ENCODE measurements around the gene STARD10. TPM values are rescaled to one million over a fixed set of nuclear protein-coding genes. Genes with fewer than 3 reads are reported as not detected.

The STARD10 gene
- total and polyA plus RNA-seq, 2 of the 8 experiments (the other 6 are each of a cell fraction or from before 2014, with no cell fraction given) = 23.7 to 35.7 TPM

DNA sequence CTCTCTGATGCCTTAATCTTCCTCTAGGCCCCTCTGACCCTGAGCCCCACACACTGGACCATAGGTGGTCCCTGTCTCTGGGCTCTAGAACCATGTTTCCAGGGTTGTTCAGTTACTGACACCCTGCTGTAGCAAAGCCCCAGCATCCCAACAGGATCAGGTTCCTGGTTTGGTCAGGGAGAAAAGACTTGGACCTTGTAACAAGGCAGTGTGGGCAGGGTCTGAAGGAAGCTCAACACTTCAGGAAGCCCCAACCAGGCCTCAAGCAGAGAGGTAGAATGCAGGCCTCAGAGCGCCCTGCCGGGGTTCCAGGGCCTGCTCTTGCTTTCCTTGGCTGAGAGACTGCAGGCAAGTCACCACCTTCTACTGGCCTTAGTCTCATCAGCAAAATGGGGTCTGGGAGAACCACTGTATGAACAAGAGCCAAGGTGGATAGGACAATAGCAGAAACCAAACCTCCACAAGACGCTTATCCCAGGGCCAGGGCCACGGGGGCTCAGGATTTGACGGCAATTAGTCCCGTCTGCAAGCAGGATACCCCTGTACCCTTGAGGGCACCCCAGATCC is 46.5 kb downstream of the STARD10 start (continued):
- TF ChIP-seq RNF2 (IDR thresholded peaks at IDR 0.05; ENCODE audit: borderline replicate concordance, low read depth, low read length, missing control alignments, poor library complexity, severe bottlenecking) (no peak), POU5F1 (IDR thresholded peaks at IDR 0.05; ENCODE audit: low read depth, low read length) (no peak), E2F6 (IDR thresholded peaks at IDR 0.05) (no peak), EZH2 (IDR thresholded peaks at IDR 0.05; ENCODE audit: low read depth, low read length, severe bottlenecking) (no peak)

Data from H1 (cell line).